Measurements from ENCODE around the gene STRADA.

The STRADA gene

GRCh38 chr17:63695889-63696288 lies 45.7 kb downstream of the STRADA start:
- Histone ChIP-seq H3K4me2 (ENCODE audit: low read length) (no peak overlapping the region), H4K8ac (ENCODE audit: low read depth, low read length) (no peak overlapping the region), H2BK5ac (ENCODE audit: low read length) (no peak overlapping the region), H3K27ac (ENCODE audit: low read depth, low read length) (no peak overlapping the region), H2BK120ac (ENCODE audit: low read depth, low read length) (no peak overlapping the region), H2BK15ac (replicated peaks; ENCODE audit: low read depth) (no peak overlapping the region), H3K23ac (ENCODE audit: low read length) (no peak overlapping the region), H3K4me3 (ENCODE audit: low read length) (no peak overlapping the region), H3K36me3 (ENCODE audit: control insufficient read depth, insufficient read depth, low read length) (peaks cover 10% of the 10 kb centered on the region), H3K27me3 (ENCODE audit: insufficient read depth, low read length, poor library complexity) (no peaks in the 10 kb centered on the region), H3K79me1 (ENCODE audit: low read length) (peaks cover 12% of the 10 kb centered on the region), H3K18ac (ENCODE audit: low read length) (no peak overlapping the region), H2AK5ac (ENCODE audit: low read length) (no peak overlapping the region), H4K5ac (ENCODE audit: low read length) (no peak overlapping the region), H3K4ac (ENCODE audit: low read depth, low read length) (no peak overlapping the region), H3K79me2 (ENCODE audit: control insufficient read depth, insufficient read depth, low read length) (peaks cover 9% of the 10 kb centered on the region), H3K56ac (ENCODE audit: low read length) (no peak overlapping the region), H3K9ac (ENCODE audit: low read length) (no peak overlapping the region), H3K4me1 (ENCODE audit: control insufficient read depth, low read depth, low read length) (peaks cover 7% of the 10 kb centered on the region)
- no CpG with 5 or more reads among the region's 6 CpGs for WGBS (ENCODE audit: extremely low coverage, insufficient coverage, low lambda C conversion rate)
- no peak for DNase-seq

GRCh38 chr17:63694950-63695773 lies 46.4 kb downstream of the STRADA start:
- Histone ChIP-seq H2BK15ac (replicated peaks; ENCODE audit: low read depth) (no peak overlapping the region), H3K27me3 (ENCODE audit: insufficient read depth, low read length, poor library complexity) (no peaks in the 10 kb centered on the region), H3K36me3 (ENCODE audit: control insufficient read depth, insufficient read depth, low read length) (peaks cover 15% of the 10 kb centered on the region), H3K4ac (ENCODE audit: low read depth, low read length) (no peak overlapping the region), H3K79me1 (ENCODE audit: low read length) (peaks cover 12% of the 10 kb centered on the region), H3K56ac (ENCODE audit: low read length) (no peak overlapping the region), H2BK5ac (ENCODE audit: low read length) (no peak overlapping the region), H2AK5ac (ENCODE audit: low read length) (no peak overlapping the region), H4K8ac (ENCODE audit: low read depth, low read length) (no peak overlapping the region), H3K27ac (ENCODE audit: low read depth, low read length) (no peak overlapping the region), H3K9ac (ENCODE audit: low read length) (no peak overlapping the region), H4K5ac (ENCODE audit: low read length) (no peak overlapping the region), H3K79me2 (ENCODE audit: control insufficient read depth, insufficient read depth, low read length) (peaks cover 9% of the 10 kb centered on the region), H3K4me3 (ENCODE audit: low read length) (no peak overlapping the region), H3K23ac (ENCODE audit: low read length) (no peak overlapping the region), H2BK120ac (ENCODE audit: low read depth, low read length) (no peak overlapping the region), H3K4me2 (ENCODE audit: low read length) (no peak overlapping the region), H3K18ac (ENCODE audit: low read length) (no peak overlapping the region), H3K4me1 (ENCODE audit: control insufficient read depth, low read depth, low read length) (peaks cover 7% of the 10 kb centered on the region)
- no peak for DNase-seq
- no CpG with 5 or more reads among the region's 15 CpGs for WGBS (ENCODE audit: extremely low coverage, insufficient coverage, low lambda C conversion rate)

- peak; percentile 77 for DNase-seq
- no CpG with 5 or more reads among the region's 12 CpGs for WGBS (ENCODE audit: extremely low coverage, insufficient coverage, low lambda C conversion rate)
- Histone ChIP-seq H3K4me2 (ENCODE audit: low read length) (no peak overlapping the region), H3K27ac (ENCODE audit: low read depth, low read length) (no peak overlapping the region), H4K8ac (ENCODE audit: low read depth, low read length) (no peak overlapping the region), H3K4me3 (ENCODE audit: low read length) (no peak overlapping the region), H3K36me3 (ENCODE audit: control insufficient read depth, insufficient read depth, low read length) (peaks cover 18% of the 10 kb centered on the region), H3K79me2 (ENCODE audit: control insufficient read depth, insufficient read depth, low read length) (peaks cover 9% of the 10 kb centered on the region), H3K18ac (ENCODE audit: low read length) (no peak overlapping the region), H3K4me1 (ENCODE audit: control insufficient read depth, low read depth, low read length) (peaks cover 7% of the 10 kb centered on the region), H2BK120ac (ENCODE audit: low read depth, low read length) (no peak overlapping the region), H2BK5ac (ENCODE audit: low read length) (no peak overlapping the region), H3K9ac (ENCODE audit: low read length) (no peak overlapping the region), H3K27me3 (ENCODE audit: insufficient read depth, low read length, poor library complexity) (no peaks in the 10 kb centered on the region), H2BK15ac (replicated peaks; ENCODE audit: low read depth) (no peak overlapping the region), H3K23ac (ENCODE audit: low read length) (no peak overlapping the region), H3K56ac (ENCODE audit: low read length) (peak overlapping the region; percentile 7), H3K4ac (ENCODE audit: low read depth, low read length) (no peak overlapping the region), H3K79me1 (ENCODE audit: low read length) (peaks cover 12% of the 10 kb centered on the region), H2AK5ac (ENCODE audit: low read length) (no peak overlapping the region), H4K5ac (ENCODE audit: low read length) (no peak overlapping the region)
Measured at GRCh38 chr17:63694229-63694949, 47.2 kb downstream of the STRADA start.

- no peak overlapping the region for H2BK120ac ChIP-seq (ENCODE audit: low read depth, low read length)
- DNase-seq, result no peak
- no peak overlapping the region for H3K4me3 ChIP-seq (ENCODE audit: low read length)
- no peak overlapping the region for H3K56ac ChIP-seq (ENCODE audit: low read length)
- no peak overlapping the region for H3K4me2 ChIP-seq (ENCODE audit: low read length)
- no peak overlapping the region for H2BK5ac ChIP-seq (ENCODE audit: low read length)
- H3K4ac ChIP-seq (ENCODE audit: low read depth, low read length), result no peak overlapping the region
- H3K9ac ChIP-seq (ENCODE audit: low read length), result no peak overlapping the region
- no peak overlapping the region for H2AK5ac ChIP-seq (ENCODE audit: low read length)
- peaks cover 23% of the 10 kb centered on the region for H3K36me3 ChIP-seq (ENCODE audit: control insufficient read depth, insufficient read depth, low read length)
- H3K79me2 ChIP-seq (ENCODE audit: control insufficient read depth, insufficient read depth, low read length), result peaks cover 4% of the 10 kb centered on the region
- peaks cover 12% of the 10 kb centered on the region for H3K79me1 ChIP-seq (ENCODE audit: low read length)
- no peak overlapping the region for H3K27ac ChIP-seq (ENCODE audit: low read depth, low read length)
- H3K27me3 ChIP-seq (ENCODE audit: insufficient read depth, low read length, poor library complexity), result no peaks in the 10 kb centered on the region
- H4K5ac ChIP-seq (ENCODE audit: low read length), result no peak overlapping the region
- no peak overlapping the region for H2BK15ac ChIP-seq (replicated peaks; ENCODE audit: low read depth)
- peaks cover 7% of the 10 kb centered on the region for H3K4me1 ChIP-seq (ENCODE audit: control insufficient read depth, low read depth, low read length)
- H3K23ac ChIP-seq (ENCODE audit: low read length), result no peak overlapping the region
- WGBS (ENCODE audit: extremely low coverage, insufficient coverage, low lambda C conversion rate), result no CpG with 5 or more reads among the region's 18 CpGs
- no peak overlapping the region for H4K8ac ChIP-seq (ENCODE audit: low read depth, low read length)
- H3K18ac ChIP-seq (ENCODE audit: low read length), result no peak overlapping the region
Measured at GRCh38 chr17:63693411-63694113, 48.0 kb downstream of the STRADA start.

- H3K9ac ChIP-seq (ENCODE audit: low read length), result no peak overlapping the region
- no peak overlapping the region for H3K4me2 ChIP-seq (ENCODE audit: low read length)
- DNase-seq, result no peak
- no peak overlapping the region for H2BK120ac ChIP-seq (ENCODE audit: low read depth, low read length)
- no peaks in the 10 kb centered on the region for H3K79me2 ChIP-seq (ENCODE audit: control insufficient read depth, insufficient read depth, low read length)
- no peak overlapping the region for H4K8ac ChIP-seq (ENCODE audit: low read depth, low read length)
- no peak overlapping the region for H3K23ac ChIP-seq (ENCODE audit: low read length)
- no peak overlapping the region for H3K4ac ChIP-seq (ENCODE audit: low read depth, low read length)
- H3K56ac ChIP-seq (ENCODE audit: low read length), result no peak overlapping the region
- peaks cover 3% of the 10 kb centered on the region for H3K4me1 ChIP-seq (ENCODE audit: control insufficient read depth, low read depth, low read length)
- H3K27ac ChIP-seq (ENCODE audit: low read depth, low read length), result no peak overlapping the region
- no peak overlapping the region for H2BK5ac ChIP-seq (ENCODE audit: low read length)
- no peak overlapping the region for H2AK5ac ChIP-seq (ENCODE audit: low read length)
- H3K79me1 ChIP-seq (ENCODE audit: low read length), result peaks cover 4% of the 10 kb centered on the region
- H3K36me3 ChIP-seq (ENCODE audit: control insufficient read depth, insufficient read depth, low read length), result peaks cover 22% of the 10 kb centered on the region
- no peak overlapping the region for H3K18ac ChIP-seq (ENCODE audit: low read length)
- WGBS (ENCODE audit: extremely low coverage, insufficient coverage, low lambda C conversion rate), result no CpG with 5 or more reads among the region's 11 CpGs
- H2BK15ac ChIP-seq (replicated peaks; ENCODE audit: low read depth), result no peak overlapping the region
- H3K4me3 ChIP-seq (ENCODE audit: low read length), result no peak overlapping the region
- H4K5ac ChIP-seq (ENCODE audit: low read length), result no peak overlapping the region
- H3K27me3 ChIP-seq (ENCODE audit: insufficient read depth, low read length, poor library complexity), result no peaks in the 10 kb centered on the region
Measured at GRCh38 chr17:63692195-63692816, 49.3 kb downstream of the STRADA start.
